Measurements from ENCODE around the gene REPIN1.
A peak's percentile ranks its signal among the peaks of the same experiment; 100 is the strongest.

REPIN1 gene

DNA sequence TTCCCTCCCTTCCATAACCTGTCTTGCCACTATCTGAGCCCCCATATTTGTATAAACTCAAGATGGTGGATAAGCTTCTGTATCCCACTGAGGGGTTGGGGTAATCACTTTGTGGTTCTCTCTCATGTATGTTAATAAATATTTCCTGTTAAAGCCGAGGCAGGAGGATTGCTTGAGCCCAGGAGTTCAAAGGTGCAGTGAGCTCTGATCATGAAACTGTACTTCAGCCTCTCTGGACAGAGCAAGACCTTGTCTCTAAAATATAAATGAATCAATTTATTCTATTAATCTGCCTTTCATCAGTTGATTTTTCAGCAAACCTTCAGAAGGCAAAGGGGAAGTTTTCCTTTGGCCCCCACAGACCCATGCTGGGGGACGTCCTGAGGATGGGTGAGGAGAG is 25.4 kb upstream of the REPIN1 start:
- Mint-ChIP-seq H3K4me3 (no peak overlapping the region), H3K27me3 (peaks cover 41% of the 10 kb centered on the region), H3K9me3 (peaks cover 3% of the 10 kb centered on the region), H3K4me1 (ENCODE audit: low read depth) (peaks cover 12% of the 10 kb centered on the region), H3K36me3 (ENCODE audit: low read depth) (no peaks in the 10 kb centered on the region), H3K27ac (no peak overlapping the region)
- no peak for DNase-seq

DNA sequence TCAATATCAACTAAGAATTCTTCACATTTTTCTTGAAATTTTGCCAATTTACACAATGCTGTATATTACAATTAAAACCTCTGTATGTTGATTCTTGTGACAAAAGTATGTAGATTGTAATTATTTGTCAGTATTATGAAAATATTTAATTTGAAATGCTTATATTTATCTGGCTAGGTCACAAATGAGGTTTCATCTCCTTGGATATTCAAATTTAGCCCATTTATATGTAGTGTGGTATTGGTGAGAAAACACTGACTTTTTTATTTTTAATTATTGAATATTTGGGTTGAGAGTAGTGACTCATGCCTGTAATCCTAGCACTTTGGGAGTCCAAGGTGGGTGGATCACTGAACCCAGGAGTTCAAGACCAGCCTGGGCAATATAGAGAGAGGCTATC is 24.3 kb upstream of the REPIN1 start:
- no peaks in the 10 kb centered on the region for H3K36me3 Mint-ChIP-seq (ENCODE audit: low read depth)
- peaks cover 40% of the 10 kb centered on the region for H3K27me3 Mint-ChIP-seq
- H3K9me3 Mint-ChIP-seq: peaks cover 3% of the 10 kb centered on the region
- peaks cover 12% of the 10 kb centered on the region for H3K4me1 Mint-ChIP-seq (ENCODE audit: low read depth)
- DNase-seq: no peak
- H3K4me3 Mint-ChIP-seq: no peak overlapping the region
- no peak overlapping the region for H3K27ac Mint-ChIP-seq

DNA sequence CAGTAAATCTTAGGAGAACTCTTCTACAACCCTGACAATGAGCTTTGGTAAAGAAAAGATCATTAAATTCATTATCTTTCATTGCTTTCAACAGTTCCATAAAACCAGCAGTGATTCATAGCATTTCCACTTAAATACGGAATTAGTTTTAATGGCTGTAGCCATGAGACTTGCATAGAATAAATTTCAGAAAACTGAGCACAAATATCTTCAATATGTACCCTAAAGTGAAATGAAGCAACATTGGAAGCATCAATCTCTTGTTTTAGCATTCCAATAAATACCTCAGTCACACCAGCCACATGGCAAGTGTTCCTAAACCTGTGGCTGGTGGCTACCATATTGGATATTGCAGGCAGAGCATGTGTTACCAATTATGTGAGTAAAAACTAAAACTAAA is 23.6 kb upstream of the REPIN1 start:
- H3K9me3 Mint-ChIP-seq: peaks cover 3% of the 10 kb centered on the region
- peaks cover 7% of the 10 kb centered on the region for H3K4me1 Mint-ChIP-seq (ENCODE audit: low read depth)
- no peak overlapping the region for H3K4me3 Mint-ChIP-seq
- no peak overlapping the region for H3K27ac Mint-ChIP-seq
- peaks cover 34% of the 10 kb centered on the region for H3K27me3 Mint-ChIP-seq
- no peak for DNase-seq
- no peaks in the 10 kb centered on the region for H3K36me3 Mint-ChIP-seq (ENCODE audit: low read depth)

DNA sequence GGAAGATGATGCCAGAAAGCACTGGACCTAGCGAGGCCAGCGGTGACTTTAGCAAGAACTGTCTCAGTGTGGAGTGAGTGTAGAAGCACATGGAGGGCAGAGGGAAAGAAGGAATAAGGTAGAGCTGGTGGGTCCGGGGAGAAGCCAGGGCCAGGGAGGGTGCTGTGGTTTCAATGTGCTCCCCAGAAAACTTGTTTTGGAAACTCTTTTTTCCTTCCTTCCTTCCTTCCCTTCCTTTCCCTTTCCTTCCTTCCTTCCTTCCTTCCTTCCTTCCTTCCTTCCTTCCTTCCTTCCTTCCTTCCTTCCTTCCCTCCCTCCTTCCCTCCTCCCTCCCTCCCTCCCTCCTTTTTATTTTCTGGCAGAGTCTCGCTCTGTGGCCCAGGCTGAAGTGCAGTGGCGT is 21.7 kb upstream of the REPIN1 start:
- Mint-ChIP-seq H3K4me1 (ENCODE audit: low read depth) (no peaks in the 10 kb centered on the region), H3K36me3 (ENCODE audit: low read depth) (no peaks in the 10 kb centered on the region), H3K4me3 (no peak overlapping the region), H3K27me3 (peaks cover 21% of the 10 kb centered on the region), H3K27ac (no peak overlapping the region), H3K9me3 (peaks cover 3% of the 10 kb centered on the region)
- no peak for DNase-seq

DNA sequence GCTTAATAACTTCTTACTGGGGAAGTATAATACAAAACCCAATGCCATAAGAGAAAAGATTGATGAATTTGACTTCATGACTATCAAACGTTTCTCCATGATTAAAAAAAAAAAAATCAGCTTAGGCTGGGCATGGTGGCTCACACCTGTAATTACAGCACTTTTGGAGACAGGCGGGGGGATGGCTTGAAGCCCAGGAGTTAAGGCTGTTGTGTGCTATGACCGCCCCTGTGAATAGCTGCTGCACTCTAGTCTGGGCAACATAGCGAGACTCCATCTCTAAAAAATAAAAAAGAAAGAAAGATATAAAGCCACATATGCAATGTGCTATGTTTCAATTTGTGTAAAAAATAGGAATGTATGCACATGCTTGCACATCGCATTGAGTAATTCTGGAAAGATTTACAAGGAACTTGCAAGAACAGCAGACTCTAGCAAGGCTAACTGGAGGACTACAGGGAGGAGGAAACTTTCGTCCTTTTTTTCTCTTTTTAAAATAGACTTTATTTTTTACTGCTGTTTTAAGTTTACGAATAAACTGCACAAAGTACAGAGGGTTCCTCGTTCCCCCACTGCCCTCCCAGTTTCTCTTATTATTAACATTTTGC is 16.9 kb upstream of the REPIN1 start:
- no peak for DNase-seq
- Mint-ChIP-seq H3K36me3 (ENCODE audit: low read depth) (no peaks in the 10 kb centered on the region), H3K9me3 (no peaks in the 10 kb centered on the region), H3K27ac (no peak overlapping the region), H3K27me3 (no peaks in the 10 kb centered on the region), H3K4me1 (ENCODE audit: low read depth) (peaks cover 11% of the 10 kb centered on the region), H3K4me3 (no peak overlapping the region)

DNA sequence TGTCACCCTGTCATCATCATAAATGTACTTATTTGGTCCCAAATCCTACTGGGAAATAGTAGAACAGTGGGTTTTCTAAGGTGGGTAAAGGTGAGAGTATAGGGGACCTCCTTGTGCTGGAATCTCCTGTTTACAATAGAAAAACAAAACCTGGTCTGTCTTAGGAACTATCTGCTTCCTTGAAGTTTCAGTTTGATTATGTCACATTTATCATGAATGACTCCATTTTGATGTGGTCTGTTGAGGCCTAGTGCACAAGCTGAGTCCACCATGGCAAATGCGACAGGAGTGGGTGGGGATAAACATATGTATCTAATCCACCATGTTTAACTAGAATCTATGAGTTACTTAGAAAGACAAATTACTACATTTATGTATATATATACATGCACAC is 13.0 kb upstream of the REPIN1 start:
- H3K4me1 Mint-ChIP-seq (ENCODE audit: low read depth): peaks cover 41% of the 10 kb centered on the region
- DNase-seq: no peak
- no peaks in the 10 kb centered on the region for H3K9me3 Mint-ChIP-seq
- H3K27ac Mint-ChIP-seq: no peak overlapping the region
- H3K27me3 Mint-ChIP-seq: no peaks in the 10 kb centered on the region
- H3K36me3 Mint-ChIP-seq (ENCODE audit: low read depth): no peaks in the 10 kb centered on the region
- no peak overlapping the region for H3K4me3 Mint-ChIP-seq

DNA sequence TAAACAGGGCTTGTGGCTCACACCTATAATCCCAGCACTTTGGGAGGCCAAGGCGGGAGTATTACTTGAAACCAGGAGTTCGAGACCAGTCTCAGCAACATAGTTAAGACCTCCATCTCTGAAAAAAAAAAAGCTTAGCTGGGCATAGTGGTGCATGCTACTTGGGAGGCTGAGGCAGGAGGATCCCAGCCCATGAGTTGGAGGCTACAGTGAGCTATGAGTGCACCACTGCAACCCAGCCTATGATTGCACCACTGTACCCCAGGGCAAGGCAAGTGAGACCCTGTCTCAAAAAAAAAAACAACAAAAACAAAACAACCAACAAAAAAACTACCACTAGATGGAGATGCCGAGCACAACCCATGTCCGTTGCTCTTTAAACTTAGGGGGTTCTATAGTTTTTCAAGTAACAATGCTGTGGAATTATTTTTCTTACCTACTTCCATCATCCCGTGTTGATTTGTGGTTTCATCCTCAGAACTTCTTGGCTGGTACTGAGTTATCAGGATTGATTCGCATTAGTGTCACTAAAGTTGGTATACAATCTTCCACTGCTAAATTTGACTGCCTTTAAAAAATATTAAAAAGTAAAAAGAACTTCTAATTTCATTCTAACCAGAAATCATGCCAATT is 12.2 kb upstream of the REPIN1 start:
- DNase-seq: no peak
- no peaks in the 10 kb centered on the region for H3K36me3 Mint-ChIP-seq (ENCODE audit: low read depth)
- H3K27ac Mint-ChIP-seq: peak overlapping the region; percentile 33
- peaks cover 41% of the 10 kb centered on the region for H3K4me1 Mint-ChIP-seq (ENCODE audit: low read depth)
- no peaks in the 10 kb centered on the region for H3K27me3 Mint-ChIP-seq
- H3K9me3 Mint-ChIP-seq: no peaks in the 10 kb centered on the region
- H3K4me3 Mint-ChIP-seq: no peak overlapping the region

DNA sequence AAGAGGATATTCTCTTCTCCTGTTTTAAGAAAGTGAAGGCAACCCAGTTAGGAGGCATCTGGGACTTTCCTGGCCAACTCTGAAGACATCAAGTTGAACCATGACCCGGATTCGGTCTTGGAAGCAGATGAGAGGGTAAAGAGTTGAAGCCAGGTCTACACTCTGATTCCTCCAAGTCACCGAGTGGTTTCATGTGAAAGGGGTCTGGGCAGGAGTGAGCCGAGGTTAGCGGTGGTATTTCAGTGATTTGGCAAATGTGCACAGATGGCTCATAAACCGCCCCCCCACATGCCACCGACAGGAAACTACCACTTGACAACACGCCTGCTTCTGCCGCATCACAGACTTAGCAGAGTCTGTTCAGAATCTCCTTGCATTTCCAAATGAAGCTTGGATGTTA is 11.4 kb upstream of the REPIN1 start:
- no peaks in the 10 kb centered on the region for H3K9me3 Mint-ChIP-seq
- H3K4me3 Mint-ChIP-seq: peak overlapping the region; percentile 69
- peak overlapping the region; percentile 94 for H3K27ac Mint-ChIP-seq
- peak; percentile 76 for DNase-seq
- H3K36me3 Mint-ChIP-seq (ENCODE audit: low read depth): no peaks in the 10 kb centered on the region
- peaks cover 41% of the 10 kb centered on the region for H3K4me1 Mint-ChIP-seq (ENCODE audit: low read depth)
- no peaks in the 10 kb centered on the region for H3K27me3 Mint-ChIP-seq

DNA sequence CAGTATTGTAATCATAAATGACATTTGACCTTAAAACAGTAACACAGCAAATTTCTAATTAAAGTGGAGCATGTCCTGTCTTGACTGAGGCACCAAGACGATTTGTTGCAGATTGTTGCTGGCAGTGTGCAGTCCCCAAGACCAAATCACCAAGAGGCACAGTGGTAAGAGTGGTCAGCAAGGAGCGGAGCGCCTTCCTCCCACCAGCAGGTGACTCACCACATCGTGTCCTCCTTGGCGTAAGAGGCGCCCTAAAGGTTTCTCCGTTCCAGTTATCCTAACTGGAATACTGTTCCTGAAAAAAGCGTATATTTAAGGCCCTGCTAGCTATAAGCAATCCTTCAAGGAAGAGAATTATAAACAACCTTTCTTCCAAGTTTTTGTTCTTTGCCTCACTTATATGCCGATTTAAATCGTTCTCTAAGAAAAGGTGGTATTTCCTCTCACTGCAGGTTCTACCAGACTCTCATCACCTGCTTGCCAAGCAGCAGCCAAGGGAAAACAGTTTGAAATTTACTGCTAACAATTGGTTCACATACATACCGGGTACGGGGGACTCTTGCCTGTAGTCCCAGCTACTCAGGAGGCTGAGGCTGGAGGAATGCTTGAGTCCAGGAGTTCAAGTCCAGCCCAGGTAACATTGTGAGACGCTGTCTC is 10.7 kb upstream of the REPIN1 start:
- DNase-seq: no peak
- no peaks in the 10 kb centered on the region for H3K27me3 Mint-ChIP-seq
- no peaks in the 10 kb centered on the region for H3K36me3 Mint-ChIP-seq (ENCODE audit: low read depth)
- no peaks in the 10 kb centered on the region for H3K9me3 Mint-ChIP-seq
- H3K27ac Mint-ChIP-seq: peak overlapping the region; percentile 94
- peak overlapping the region; percentile 69 for H3K4me3 Mint-ChIP-seq
- H3K4me1 Mint-ChIP-seq (ENCODE audit: low read depth): peaks cover 41% of the 10 kb centered on the region

DNA sequence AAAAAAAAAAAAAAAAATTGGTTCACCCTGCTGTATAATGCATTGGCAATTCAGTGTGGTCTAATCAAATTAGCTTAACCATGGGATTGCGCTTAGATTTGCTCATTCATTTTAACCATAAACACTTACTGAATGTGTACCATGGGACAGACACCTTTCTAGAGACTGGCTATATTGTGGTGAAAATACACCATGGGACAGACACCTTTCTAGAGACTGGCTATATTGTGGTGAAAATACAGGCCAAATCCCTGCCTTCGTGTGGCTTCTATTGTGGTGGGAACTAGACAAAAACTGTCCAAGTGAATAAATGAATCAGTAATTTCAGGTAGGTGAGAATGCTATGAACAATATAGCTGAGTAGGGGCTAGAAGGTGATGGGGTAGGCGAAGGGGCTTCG is 10.2 kb upstream of the REPIN1 start:
- H3K9me3 Mint-ChIP-seq: no peaks in the 10 kb centered on the region
- H3K27me3 Mint-ChIP-seq: no peaks in the 10 kb centered on the region
- peaks cover 41% of the 10 kb centered on the region for H3K4me1 Mint-ChIP-seq (ENCODE audit: low read depth)
- no peaks in the 10 kb centered on the region for H3K36me3 Mint-ChIP-seq (ENCODE audit: low read depth)
- H3K27ac Mint-ChIP-seq: peak overlapping the region; percentile 94
- no peak overlapping the region for H3K4me3 Mint-ChIP-seq
- no peak for DNase-seq

DNA sequence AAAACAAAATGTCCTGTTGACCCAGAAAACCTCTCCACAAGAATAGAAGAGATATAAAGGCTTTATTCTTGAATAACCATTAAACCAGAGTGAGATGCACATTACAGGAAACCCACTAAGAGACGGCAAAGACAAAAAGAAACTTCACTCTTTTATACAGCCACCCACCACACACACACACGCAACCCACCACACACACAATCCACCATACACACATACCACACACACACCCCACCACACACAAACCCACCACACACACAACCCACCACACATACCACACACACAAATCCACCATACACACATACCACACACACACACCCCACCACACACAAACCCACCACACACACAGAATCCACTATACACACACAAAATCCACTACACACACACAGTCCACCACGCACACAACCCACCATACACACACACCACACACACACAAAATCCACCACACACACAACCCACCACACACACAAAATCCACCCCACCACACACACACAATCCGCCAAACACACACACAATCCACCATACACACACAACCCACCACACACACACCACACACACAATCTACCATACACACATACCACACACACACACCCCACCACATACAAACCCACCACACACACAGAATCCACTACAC is 9.5 kb upstream of the REPIN1 start:
- Mint-ChIP-seq H3K36me3 (ENCODE audit: low read depth) (no peaks in the 10 kb centered on the region), H3K4me3 (no peak overlapping the region), H3K27me3 (no peaks in the 10 kb centered on the region), H3K4me1 (ENCODE audit: low read depth) (peaks cover 45% of the 10 kb centered on the region), H3K27ac (peak overlapping the region; percentile 30), H3K9me3 (no peaks in the 10 kb centered on the region)
- DNase-seq: no peak

DNA sequence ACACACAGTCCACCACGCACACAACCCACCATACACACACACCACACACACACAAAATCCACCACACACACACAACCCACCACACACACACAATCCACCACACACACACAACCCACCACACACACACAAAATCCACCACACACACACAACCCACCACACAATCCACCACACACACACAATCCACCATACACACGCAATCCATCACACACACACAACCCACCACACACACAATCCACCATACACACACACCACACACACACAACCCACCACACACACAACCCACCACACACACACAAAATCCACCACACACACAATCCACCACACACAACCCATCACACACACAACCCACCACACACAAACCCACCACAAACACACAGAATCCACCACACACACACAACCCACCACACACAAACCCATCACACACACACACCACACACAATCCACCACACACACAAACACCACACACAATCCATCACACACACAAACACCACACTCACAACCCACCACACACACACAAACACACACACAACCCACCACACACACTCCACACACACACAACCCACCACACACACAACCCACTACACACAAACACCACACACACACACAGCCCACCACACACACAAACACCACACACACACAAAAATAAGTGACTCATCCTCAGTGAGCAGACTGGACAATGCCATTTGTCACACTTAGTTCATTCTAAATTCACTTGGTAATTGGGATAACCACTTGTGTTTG is 8.8 kb upstream of the REPIN1 start:
- Mint-ChIP-seq H3K36me3 (ENCODE audit: low read depth) (no peaks in the 10 kb centered on the region), H3K9me3 (no peaks in the 10 kb centered on the region), H3K4me1 (ENCODE audit: low read depth) (peaks cover 50% of the 10 kb centered on the region), H3K27ac (peak overlapping the region; percentile 71), H3K27me3 (no peaks in the 10 kb centered on the region), H3K4me3 (no peak overlapping the region)
- DNase-seq: no peak

DNA sequence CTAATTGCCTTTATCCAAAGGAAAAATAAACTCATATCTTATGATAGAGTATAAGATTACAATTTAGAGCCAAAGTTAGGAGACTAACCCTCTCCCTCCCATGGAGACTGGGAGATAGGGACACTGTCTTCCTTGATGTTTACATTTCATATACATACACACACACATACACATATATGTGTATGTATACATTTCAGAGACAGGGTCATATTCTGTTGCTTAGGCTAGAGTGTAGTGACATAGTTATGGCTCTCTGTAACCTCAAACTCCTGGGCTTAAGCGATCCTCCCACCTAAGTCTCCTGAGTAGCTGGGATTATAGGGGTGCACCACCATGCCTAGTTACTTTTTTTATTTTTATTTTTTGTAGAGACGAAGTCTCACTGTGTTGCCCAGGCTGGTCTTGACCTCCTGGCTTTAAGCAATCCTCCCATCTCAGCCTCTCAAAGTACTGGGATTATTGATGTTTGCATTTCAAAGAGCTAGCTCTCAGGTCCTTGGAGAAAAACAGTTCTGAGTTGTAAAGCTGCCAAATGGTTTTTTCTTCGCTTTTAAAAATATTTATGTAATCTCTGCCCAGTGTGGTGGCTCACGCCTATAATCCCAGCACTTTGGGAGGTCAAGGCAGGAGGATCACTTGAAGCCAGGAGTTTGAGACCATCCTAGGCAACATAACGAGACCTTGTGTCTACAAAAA is 8.1 kb upstream of the REPIN1 start:
- Mint-ChIP-seq H3K27ac (no peak overlapping the region), H3K4me3 (no peak overlapping the region), H3K9me3 (no peaks in the 10 kb centered on the region), H3K4me1 (ENCODE audit: low read depth) (peaks cover 52% of the 10 kb centered on the region), H3K36me3 (ENCODE audit: low read depth) (no peaks in the 10 kb centered on the region), H3K27me3 (no peaks in the 10 kb centered on the region)
- DNase-seq: no peak

DNA sequence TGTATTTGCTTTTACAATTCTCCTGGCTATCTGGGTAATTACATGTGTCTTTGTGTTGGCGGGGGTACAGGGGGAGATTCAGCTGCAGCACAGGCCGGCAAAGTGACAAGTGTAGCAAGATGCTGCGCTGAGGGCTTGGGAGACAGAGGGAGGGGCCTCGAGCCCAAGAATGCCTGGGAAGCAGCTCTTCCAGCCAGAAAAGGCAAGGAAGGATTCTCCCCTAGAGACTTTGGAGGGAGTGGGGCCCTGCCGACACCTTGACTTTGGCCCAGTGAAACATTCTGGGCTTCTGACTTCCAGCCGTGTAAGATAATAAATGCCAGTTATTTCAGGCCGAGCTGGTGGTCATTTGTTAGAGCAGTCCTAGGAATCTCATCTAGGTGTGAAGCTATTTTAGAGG is 7.2 kb upstream of the REPIN1 start:
- Mint-ChIP-seq H3K4me1 (ENCODE audit: low read depth) (peaks cover 51% of the 10 kb centered on the region), H3K27me3 (no peaks in the 10 kb centered on the region), H3K9me3 (no peaks in the 10 kb centered on the region), H3K27ac (no peak overlapping the region), H3K4me3 (no peak overlapping the region), H3K36me3 (ENCODE audit: low read depth) (no peaks in the 10 kb centered on the region)
- no peak for DNase-seq
